Central memory CD4-positive, alpha-beta T cell (primary cell): ENCODE data around the gene MGLL.

Experiments used
- DNase-seq: peaks from one replicate; pipeline ENCODE4 v3.0.0; 2022

The MGLL gene

DNA sequence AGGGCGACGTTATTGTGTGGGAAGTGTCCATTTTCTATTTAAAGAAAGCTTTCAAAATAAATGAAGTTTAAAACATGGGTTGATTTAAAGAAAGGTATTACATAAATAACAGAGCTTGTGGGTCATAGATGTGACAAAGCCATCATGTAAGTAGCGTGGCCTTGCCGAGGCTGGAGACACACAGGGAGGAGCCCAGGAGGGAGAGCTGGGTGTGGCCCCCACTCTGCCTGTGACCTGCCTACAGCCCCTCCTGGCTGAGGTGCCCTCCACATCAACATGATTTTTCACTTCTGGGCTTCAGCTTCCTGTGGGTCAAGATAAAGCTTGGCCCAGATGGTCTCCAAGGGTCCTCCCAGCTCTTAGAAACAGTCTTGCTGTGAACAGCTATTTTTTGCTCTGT is 12.5 kb upstream of the MGLL start:
- DNase-seq = no peak

DNA sequence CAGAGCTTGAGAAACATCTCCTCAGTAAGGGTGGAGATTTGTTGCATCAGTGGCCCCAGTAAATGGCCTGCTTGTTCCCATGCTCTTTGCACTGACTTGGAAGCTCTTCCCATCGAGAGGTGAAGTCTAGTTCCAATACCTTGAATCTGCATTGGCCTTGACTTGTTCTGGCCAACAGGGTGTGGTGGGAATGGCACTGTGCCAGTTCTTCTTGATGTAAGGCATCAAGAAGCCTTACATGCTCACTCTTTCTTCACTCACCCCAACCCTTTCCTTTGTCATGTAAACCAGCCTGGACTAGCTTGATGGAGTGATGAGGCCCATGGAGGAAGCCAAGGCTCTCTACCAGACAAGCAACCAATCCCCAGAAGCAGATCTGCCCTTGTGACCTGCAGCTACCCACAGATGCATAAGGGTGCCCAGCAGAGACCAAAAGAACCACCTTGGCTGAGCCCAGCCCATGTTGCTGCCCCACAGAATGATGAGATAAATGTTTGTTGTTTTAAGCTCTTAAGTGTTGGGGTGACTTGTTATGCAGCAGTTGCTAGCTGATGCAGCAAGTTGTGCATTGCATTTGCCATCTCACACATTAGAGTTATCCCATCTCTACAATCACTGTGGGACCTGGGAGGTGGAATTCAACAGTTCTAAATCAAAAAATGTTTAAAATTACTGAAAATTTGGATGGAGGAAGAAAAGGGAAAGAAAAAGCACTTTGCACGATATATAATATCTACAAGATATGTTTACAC is 11.1 kb upstream of the MGLL start:
- no peak for DNase-seq

DNA sequence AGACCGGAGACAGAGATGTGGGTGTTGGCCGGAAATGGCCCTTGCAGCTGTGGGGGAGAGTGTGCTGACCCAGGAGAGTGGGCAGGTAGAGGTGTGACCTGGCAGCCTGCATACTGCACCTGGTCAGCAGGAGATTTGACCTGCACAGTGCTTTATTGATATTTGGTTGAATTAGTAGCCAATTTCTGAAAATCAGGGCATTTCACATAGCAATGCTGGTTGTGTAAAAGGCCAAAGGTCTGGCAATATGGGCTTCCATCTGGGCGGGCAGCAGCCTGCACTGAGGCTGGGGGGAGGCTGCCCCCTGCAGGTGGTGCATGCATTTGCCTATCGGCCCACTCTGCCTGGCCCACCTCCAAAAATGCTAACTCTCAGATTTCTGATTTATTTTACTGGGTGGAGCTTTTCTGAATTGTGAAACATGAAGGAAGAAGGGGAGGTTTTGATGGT is 9.4 kb upstream of the MGLL start:
- no peak for DNase-seq

DNA sequence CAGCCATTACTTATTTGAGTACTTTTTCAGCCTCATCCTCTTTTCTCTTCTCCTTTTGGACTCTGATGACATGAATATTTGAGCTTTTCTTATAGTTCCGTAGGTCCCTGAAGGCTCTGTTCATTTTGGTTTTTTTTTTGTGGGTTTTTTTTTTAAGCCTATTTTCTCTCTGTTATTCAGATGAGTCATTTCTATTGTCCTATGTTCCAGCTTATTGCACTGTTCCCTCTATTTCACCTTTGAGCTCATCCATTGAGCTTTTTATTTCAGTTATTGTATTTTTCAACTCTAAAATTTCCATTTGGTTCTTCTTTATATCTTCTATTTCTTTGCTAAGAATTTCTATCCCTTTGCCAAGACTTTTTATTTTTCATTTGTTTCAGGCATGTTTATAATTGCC is 7.2 kb upstream of the MGLL start:
- no peak for DNase-seq

DNA sequence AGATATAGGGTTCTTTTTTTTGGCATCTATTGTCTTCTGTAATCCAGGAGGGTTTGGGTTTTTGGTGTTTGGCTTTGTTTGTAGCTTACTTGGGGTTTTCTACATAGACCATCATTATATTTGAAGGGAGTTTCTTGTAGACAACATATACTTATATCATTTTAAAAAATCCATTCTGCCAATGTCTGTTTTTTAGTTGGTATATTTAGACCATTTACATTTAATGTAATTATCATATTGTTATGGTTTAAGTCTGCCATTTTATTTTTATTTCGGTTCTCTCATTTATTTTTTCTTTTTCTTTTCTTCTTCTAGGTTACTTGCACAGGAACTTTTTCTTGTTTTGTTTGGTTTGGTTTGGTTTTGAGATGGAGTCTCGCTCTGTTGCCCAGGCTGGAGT is 5.5 kb upstream of the MGLL start:
- DNase-seq = no peak

DNA sequence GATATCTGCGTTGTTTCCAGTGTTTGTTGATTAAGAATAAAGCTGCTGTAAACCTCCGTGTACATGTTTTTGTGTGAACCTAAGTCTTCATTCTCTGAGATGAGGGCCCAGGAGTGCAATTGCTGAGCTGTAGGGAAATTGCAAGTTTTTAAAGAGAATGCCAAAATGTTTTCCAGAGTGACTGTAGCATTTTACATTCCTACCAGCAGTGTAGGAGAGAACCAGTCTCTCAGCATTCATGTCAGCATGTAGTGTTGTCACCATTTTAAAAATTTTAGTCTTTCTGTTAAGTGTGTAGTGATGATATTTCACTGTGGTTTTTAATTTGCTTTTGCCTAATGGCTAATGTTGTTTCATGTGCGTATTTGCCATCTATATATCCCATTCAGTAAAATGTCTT is 3.4 kb upstream of the MGLL start:
- no peak for DNase-seq

DNA sequence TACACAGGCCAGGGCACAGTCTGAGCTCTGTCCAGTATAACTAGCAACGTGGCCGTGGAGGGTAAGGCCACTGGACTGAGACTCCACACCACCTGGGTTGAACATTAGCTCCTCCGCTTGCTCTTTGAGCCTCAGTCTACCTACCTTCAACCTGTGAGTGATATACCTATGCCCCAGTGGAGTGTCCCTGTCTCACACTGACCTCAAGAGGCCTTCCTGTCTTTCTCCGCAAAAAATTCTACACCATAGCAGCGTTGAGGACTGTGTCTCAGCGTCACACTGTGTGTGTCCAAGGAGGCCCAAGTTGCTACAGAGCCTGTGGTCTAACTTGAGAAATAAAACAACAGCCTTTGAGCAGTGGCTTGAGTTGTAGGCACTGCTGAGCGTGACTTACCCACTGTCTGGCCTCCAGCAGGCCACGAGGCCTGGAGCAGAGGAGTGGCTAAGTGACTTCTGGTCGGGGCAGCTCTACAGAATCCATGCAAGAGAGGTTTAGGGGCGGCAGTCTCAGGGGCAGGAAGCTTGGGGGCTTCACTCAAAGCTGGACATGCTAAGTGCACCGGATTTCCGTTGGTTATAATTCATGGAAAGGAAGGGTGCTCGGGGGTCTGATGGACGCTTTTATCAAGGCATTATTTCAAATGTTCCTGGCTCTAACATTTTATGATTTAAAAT is 2.0 kb upstream of the MGLL start:
- DNase-seq = no peak

DNA sequence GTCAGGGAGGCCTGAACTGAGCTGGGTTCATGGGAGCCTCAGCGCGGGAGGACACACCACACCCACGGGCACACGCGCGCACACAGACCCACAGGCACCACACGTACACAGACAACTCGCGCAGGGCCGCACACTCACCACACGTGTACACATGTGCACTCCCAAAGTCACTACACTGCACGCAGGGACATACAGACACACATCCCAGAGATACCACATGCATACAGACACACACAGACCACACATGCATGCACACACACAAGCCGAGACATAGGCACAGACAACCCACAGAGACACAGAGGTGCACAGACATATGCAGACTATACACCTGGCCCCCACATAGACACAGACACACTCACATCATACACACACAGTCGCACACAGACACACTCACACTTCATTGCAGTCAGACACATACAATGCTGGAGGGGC is 1.1 kb upstream of the MGLL start:
- no peak for DNase-seq

DNA sequence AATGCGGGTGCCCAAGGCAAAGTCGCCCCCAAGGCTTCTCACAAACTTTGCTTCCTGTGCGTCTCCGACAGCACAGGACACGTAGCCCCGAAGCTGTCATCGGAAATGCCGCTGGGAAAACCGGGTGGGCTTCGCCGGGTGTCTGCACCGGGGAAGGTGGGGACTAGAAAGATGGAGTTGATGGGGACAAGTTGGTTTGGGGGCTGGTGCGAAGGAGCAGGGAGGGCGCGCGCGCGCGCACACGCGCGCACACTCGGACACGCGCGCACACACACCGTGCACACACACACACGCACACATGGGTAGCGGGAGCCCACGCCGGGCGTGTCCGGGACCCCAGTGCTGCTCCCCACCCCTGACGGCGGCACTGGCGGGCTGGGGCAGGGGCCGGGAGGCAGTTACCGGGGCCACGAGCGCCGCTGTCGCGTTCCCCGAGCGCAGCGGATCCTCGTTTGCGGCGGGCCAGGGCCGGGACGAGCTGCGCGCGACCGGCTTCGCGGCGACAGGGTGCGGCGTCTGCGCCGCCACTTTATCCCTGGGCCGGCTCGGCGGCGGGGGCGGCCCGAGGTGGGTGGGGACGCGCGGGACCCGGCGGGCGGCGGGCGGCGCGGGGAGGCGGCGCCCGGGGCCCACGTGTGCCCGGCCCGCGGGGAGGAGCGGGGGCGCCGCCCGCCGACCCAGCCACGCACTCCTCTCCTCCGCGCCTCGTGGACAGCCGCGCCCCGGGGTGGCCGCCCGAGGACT is 539 bp upstream of the MGLL start:
- no peak for DNase-seq

DNA sequence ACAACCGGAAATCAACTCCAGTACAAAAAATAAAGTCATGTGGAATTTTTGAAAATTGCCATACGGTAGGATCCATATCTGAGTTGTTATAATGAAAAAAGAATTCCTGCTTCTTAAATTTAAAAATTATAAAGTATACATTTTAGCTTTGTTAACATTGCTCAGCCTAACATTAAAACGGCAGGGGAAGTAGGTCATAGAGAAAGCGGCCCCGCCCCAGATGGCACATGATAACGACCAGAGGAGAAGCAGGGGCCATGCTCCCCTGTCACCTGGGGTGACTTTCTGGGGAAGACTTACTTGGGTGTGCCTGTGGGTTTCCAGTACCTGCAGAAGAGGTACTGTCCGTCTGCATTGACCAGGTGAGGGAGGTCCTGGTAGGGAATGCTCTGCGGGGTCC is 921 bp downstream of the MGLL start:
- no peak for DNase-seq

DNA sequence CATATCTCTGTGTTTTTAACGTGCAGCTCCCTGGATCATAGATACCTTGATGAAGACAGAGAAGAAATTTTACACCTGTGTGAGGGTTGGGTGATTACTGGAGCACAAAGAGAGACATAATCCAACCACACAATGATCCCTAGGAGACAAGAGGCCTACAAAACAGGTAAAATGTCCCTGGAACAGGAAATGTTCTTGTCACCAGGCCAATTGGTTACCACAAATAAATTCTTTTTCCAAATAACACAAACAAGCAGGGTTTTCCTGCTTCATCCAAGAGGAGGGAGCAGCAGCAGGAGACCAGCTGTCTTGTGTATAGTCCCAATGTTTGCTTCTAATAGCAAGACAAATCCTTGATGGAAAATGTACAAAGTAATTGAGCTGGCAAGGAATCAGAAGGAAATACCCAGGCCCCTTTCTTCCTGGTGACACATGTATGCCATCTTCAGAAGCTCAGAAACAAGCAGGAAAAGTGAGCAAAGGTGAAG is 1.4 kb downstream of the MGLL start:
- DNase-seq = no peak

DNA sequence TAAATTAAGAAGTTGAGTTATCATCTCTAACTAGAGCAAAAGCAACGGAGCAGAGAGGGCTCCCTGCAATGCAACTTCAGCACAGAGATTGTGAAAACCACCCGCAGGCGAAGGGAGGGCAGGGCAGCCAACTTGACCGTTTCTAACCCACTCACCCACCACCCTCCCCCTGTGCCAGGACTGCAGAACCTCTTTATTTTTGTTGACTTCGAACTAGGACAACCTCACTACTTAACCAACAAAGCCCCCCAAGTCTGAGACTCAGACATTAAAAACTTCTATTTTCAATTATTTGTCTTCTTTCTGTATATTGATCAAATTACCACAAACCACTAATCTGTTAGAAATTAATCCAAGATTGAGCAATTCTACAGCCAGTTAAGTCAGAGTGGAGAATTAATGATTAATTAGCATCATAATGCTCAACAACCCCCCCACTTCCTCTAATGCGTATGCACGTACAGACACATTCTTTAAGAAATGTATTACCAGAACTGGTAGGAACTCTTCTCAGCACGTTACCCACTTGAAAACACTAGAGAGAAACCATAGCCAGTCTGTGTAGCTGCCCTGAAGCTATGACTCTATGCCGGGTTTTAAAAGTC is 2.0 kb downstream of the MGLL start:
- no peak for DNase-seq

DNA sequence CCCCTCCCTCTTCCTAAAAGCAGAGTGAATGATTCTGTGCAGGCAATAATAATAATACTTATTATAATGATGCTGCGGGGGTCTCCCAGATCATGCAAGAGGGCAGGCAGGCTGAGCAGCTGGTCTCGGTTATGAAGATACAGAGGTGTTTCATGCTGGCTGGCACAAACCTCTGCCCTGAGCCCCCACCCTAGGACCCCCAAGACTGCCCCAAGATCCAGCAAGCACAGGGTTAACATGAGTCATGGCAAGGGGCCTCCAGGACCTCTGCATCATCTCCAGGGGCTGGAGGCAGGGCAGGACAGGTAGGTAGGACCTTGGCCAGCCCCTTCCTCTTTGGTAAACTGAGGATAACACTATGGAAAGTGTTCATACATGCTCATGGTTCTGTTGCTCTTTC is 2.7 kb downstream of the MGLL start:
- DNase-seq = no peak

DNA sequence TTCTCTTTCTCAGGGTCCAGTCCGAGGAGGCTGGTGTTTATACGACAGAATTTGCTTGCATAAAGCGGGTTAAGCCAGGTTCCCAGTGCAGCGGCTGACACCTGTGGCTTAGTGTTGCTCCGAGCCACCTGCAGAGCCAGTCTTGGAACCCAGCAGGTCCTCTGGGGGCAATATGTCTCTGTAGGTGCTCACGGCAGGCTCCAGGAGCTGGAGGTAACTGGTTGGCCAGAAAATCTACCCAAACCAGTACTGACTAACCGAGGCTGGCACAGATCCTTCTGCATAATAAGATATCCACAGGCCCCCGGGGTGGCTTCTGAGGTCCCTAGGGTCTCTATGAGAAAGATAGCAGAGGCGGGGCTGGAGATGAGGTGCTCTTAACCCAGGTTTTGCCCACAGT is 3.2 kb downstream of the MGLL start:
- DNase-seq = no peak

DNA sequence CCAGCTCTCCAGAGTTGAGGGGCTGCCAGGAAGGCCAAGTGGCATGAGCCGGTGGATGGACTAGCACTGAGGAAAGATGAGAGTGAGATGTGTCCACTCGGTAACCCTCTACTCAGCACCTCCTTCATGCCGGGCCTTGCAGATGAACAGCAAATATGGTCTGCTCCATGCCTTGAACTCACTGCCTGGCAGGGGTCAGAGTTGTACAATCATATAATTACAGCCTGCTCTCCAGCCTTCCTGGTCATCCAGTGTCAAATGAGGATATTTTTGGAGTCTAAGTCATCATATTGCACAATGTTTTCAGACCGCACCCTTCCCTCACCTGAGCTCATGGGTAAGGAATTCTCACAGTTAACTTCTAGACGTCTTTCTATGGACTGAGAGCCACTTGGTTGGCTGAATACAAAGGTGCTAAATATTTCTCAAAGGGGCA is 4.9 kb downstream of the MGLL start:
- no peak for DNase-seq

DNA sequence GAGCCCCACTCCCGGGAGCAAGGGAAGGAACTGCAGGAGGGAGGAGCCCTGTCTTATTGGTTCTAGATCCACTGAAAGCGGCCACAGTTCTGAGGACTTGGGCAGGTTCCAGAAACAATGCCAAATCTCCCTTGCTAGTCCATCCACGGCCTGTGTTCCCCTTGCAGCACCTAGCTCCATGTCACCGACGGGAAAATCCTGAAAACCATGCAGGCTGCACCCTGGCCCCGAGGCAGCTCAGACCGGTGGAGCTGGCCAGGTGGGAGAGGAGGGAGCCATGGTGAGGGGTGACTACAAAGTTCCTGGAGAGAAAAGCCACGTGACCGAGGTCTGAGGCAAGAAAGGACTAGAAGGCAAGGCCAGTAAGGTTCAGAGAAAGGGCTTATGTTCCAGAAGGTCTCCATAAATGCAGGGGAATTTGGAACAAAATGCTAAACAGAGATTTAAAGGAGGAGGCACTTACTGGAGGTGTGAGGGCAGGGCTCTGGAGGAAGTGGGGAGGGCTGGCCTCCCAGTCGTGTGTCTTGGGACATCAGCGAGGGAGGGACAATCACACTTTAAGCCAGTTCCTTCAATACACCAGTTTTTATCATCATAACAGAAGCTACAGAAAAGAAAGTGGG is 5.4 kb downstream of the MGLL start:
- no peak for DNase-seq

DNA sequence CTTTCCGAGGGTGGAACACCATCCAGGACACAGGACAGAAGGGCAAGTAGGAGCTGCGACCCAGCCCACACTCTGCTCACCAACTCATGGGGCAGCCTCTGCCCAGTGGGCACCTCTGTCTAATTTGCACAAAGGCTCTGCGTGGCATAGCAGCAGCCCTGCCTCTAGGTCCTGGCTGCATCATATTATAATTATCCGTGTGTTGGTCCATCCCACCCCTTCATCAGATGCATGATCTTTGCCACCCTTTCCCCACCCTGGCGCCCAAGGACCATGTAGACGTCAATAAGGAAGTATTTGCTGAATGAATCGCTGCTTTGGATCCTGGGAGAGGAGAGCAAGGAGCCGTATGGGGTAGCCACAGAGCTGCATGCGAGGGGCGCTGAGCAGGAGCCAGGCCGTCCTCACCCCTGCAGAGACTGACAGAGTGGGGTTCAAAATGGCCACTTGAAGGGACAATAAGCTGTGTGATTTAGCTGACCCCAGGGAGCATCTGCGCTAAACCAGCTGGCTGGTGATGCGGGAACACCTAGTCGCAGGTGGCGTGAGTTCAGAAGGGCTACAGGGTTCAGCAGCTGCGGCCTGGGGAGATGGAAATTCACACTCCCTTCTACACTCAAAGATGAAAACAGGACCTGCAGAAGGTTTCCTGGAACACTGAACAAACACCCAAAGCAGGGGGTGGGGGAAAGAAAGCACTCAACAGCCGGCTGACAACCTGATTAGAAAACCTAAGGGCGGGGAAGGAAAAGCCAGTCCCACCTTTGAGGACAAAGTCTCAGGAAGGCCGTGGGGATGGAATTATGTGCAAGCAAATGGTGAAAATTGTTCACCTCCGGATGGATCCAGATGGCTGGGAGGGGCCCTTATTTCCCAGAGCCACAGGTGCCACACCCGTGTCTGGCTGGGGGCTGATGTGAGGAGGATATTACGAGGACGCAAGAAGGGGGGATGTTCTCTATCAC is 6.4 kb downstream of the MGLL start:
- no peak for DNase-seq

DNA sequence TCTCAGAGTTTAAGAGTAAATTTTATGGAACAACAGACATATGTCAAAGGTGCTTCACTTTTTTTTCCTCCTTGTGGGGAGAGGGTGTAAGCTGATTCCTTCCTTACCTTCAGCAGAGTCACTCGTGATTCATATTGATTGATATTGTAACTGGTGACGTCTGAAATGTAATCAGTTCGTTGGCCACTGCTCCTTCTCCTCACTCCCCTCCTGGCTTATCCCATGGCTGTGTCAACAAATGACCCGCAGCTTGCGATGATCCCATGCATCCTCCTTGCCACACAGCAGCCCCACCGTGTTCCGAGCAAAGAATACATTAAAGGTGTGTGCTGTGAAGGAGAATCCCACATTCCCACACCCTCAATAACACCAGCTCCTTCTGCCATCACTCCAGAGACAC is 7.3 kb downstream of the MGLL start:
- DNase-seq = no peak

DNA sequence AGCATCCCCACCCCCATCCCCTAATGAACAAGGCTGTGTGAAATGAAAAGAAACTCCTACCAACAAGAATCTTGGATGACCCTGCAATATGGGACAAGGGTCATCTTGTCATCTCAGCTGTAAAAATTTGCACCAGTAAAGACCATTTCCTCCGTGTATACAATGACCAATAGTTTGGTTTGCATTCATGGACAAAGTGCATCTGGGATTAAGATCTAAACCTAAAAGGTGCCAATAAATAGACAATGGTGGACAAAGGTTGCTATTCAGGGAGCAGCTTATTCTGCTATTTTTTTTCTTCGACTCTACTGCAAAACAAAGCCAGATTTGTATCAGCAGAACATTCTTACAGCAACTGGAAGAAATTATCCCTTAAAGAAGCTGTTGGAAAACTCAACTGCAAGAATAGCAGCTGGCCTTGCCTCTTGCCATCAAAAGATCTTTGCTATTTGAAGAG is 8.0 kb downstream of the MGLL start:
- DNase-seq = no peak

DNA sequence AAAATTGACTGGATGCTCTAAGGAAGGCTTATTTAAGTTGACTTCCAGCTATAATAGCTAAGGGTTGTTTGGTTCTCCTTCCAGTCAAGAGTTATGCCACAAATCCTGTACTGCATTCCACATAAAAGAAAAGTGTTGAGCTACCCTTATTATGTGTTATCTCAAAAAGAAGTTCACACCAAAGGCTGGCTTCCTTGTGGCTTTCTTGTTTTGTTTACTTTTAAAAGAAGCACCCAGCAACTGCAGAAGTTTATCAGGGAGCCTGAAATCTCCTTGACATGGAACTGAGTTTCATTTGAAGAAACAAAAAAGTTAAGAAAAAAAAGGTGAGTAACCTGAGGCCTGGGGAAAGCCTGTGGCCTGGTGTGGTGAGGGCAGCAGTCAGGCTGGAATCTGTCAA is 10.2 kb downstream of the MGLL start:
- no peak for DNase-seq

DNA sequence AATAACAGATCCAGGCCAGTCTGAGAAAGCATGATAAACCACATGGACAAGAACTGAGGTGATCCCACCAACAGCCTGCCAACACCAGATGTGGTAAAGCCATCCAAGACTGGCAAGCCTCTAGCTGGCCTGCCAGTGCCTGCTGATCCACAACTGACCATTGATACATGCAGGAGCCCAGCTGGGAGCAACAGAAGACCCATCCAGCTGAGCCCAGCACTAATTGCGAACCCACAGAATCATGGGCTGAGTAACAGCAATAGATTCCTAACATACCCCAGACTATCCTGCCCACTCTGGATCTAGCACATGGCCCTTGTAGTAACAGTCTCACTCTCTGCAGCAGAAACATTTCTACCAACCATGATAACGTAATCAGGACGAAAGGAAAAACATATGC is 10.6 kb downstream of the MGLL start:
- no peak for DNase-seq

DNA sequence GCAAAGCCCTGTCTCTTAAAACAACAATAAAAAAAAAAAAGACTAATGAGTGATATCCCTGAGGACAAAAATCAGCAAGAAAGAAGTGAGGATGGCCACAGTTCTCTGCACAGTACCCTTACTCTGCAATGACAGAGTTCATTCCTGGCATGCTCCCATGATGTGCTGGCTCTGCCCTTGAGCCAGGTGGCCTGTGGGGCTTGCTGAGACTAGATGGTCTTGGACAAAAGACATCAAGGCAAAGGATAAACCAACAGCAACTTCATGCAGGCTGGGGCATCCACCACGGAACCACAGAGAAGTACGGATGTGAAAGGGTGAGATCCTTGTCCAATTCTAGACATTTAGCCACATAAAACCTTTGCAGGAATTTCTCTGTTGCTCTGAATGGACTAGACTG is 12.7 kb downstream of the MGLL start:
- DNase-seq = no peak
